Cardiac muscle cell (in vitro differentiated cells and primary cell): ENCODE data around the gene GNL3. TPM values are rescaled to one million over a fixed set of nuclear protein-coding genes. Genes with fewer than 3 reads are reported as not detected.
A peak's percentile ranks its signal among the peaks of the same experiment; 100 is the strongest.

Experiments
- DNase-seq, 2 donors: peaks; one replicate each; pipeline versions ENCODE4 v3.0.0 to v3.0.0-alpha.2; 2010 to 2017; ENCODE audit warnings: low read depth in 1 of 2, low spot score in 1 of 2
- H3K27ac ChIP-seq: fragments of 200-600 bp; sonication (generic); 2 replicates; pipeline ENCODE4 v1.5.1; 2016
- H3K27me3 ChIP-seq: fragments of 200-600 bp; sonication (generic); 2 replicates; pipeline ENCODE4 v1.6.0; 2016; ENCODE audit warnings: control low read depth
- H3K36me3 ChIP-seq: fragments of 200-600 bp; sonication (generic); 2 replicates; pipeline ENCODE4 v1.5.1; 2016; ENCODE audit warnings: control low read depth
- H3K4me1 ChIP-seq: fragments of 200-600 bp; sonication (generic); 2 replicates; pipeline ENCODE4 v1.8.1; 2017; ENCODE audit warnings: low read depth, mild to moderate bottlenecking, mixed run types
- H3K4me3 ChIP-seq: fragments of 200-600 bp; sonication (generic); 2 replicates; pipeline ENCODE4 v1.5.1; 2016; ENCODE audit warnings: mild to moderate bottlenecking
- H3K9me3 ChIP-seq: fragments of 200-600 bp; sonication (generic); 2 replicates; pipeline ENCODE4 v1.5.1; 2017; ENCODE audit warnings: low read depth, mild to moderate bottlenecking, control low read depth
- polyA plus RNA-seq: library from polyadenylated mRNA; unstranded; fragments of >200 nt; fragmentation: Nextera tagmentation; extraction: Ambion mirVana; gene quantifications from 2 replicates; pipeline ENCODE4 v1.2.1, GENCODE V29; 2016
- total RNA-seq: library from RNA; depleted of rRNA; stranded (reverse); fragments of >200 nt; gene quantifications from 2 replicates; pipeline ENCODE4 v1.2.3, GENCODE V29; 2016
- TF ChIP-seq, protein P1 (sequence below): IDR thresholded peaks from 2 replicates; pipeline ENCODE4 v1.5.1; 2012; ENCODE audit warnings: low read depth, mild to moderate bottlenecking, low read length

GNL3 gene
- total and polyA plus RNA-seq, 2 experiments from 2014 or later: 53.8 to 83.2 TPM

DNA sequence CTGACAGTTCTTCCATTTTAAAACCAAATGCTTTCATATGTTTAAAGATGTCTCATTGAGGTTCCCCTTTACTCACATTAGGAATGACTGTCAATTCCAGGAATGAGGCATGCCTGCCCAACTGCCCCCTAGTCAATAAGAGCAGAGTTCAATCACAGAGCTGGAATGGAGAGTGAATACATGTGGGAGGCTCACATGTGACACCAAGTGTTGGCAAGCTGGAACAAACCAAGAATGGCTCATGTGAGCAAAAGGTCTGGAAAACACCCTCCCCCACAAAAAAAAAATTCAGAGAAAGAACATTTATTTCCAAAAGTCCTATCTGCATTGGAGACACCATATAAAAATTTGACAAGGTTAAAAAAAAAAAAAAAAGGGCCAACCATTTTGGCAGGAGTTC is 3.8 kb upstream of the GNL3 start:
- peaks cover 22% of the 10 kb centered on the region for H3K4me1 ChIP-seq
- peak overlapping the region; percentile 45 for H3K27ac ChIP-seq
- no peak overlapping the region for H3K4me3 ChIP-seq
- DNase-seq: peak; percentile 27 to 84
- H3K9me3 ChIP-seq: no peaks in the 10 kb centered on the region
- no peaks in the 10 kb centered on the region for H3K27me3 ChIP-seq
- TF ChIP-seq, protein P1, sequence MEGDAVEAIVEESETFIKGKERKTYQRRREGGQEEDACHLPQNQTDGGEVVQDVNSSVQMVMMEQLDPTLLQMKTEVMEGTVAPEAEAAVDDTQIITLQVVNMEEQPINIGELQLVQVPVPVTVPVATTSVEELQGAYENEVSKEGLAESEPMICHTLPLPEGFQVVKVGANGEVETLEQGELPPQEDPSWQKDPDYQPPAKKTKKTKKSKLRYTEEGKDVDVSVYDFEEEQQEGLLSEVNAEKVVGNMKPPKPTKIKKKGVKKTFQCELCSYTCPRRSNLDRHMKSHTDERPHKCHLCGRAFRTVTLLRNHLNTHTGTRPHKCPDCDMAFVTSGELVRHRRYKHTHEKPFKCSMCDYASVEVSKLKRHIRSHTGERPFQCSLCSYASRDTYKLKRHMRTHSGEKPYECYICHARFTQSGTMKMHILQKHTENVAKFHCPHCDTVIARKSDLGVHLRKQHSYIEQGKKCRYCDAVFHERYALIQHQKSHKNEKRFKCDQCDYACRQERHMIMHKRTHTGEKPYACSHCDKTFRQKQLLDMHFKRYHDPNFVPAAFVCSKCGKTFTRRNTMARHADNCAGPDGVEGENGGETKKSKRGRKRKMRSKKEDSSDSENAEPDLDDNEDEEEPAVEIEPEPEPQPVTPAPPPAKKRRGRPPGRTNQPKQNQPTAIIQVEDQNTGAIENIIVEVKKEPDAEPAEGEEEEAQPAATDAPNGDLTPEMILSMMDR: peak; percentile 25
- H3K36me3 ChIP-seq: peaks cover 35% of the 10 kb centered on the region

DNA sequence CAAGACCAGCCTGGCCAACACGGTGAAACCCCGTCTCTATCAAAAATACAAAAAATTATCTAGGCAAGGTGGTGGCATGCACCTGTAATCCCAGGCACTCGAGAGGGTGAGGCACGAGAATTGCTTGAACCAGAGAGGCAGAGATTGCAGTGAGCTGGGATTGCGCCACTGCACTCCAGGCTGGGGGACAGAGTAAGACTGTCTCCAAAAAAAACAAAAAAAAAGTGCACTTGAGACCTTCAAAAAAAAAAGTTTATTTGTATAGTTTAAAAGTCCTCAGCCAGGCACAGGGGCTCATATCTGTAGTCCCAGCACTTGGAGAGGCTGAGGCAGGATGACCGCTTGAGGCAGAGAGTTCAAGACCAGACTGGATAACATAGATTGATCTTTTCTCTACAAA is 2.2 kb upstream of the GNL3 start:
- Histone ChIP-seq H3K4me3 (no peak overlapping the region), H3K27ac (no peak overlapping the region), H3K27me3 (no peaks in the 10 kb centered on the region), H3K36me3 (peaks cover 34% of the 10 kb centered on the region), H3K9me3 (no peaks in the 10 kb centered on the region), H3K4me1 (peaks cover 22% of the 10 kb centered on the region)
- TF ChIP-seq, protein P1: no peak
- DNase-seq: peak in 1 of 2 donors; percentile 32

DNA sequence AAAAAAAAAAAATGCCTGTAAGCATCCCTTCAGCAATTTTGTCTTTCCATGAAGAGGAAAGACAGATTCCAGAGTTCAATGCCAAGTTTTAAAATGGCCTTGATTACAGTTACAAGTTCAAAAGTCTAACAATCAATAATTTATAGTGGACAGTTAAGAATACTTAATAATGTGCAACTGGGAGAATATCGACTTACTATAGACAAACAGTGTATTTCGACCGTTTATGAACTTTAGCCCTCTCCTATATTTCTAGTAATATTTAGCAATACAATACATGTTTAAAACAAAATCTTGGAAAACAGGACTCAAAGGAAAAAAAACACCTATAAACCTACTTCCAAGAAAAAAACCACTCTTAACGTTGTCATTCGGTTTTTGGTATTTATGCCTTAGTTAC is 1.6 kb upstream of the GNL3 start:
- peaks cover 22% of the 10 kb centered on the region for H3K4me1 ChIP-seq
- DNase-seq: no peak
- no peaks in the 10 kb centered on the region for H3K27me3 ChIP-seq
- TF ChIP-seq, protein P1: no peak
- no peaks in the 10 kb centered on the region for H3K9me3 ChIP-seq
- peak overlapping the region; percentile 91 for H3K4me3 ChIP-seq
- no peak overlapping the region for H3K27ac ChIP-seq
- peaks cover 34% of the 10 kb centered on the region for H3K36me3 ChIP-seq

DNA sequence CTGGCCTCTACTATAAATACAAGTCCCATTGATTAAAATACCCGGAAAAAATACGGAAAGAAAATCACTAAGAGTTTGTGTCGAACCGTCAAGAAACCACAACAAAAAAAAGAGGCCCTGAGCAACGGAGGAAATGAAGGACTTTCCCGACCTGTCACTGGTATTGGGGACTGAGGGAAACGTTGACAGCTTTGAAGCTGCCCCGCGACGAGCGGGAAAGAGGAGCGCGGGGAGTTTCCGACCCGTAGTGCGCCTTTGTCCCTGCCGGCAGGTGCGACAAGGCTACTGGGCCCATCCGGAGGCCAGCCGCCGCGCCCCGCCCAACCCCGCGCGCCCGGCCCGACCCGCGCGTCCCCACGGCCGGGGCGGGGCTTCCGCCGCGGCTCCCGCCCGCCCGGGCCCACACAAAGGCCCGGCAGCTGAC is 535 bp upstream of the GNL3 start:
- Histone ChIP-seq H3K9me3 (no peaks in the 10 kb centered on the region), H3K27me3 (no peaks in the 10 kb centered on the region), H3K36me3 (peaks cover 36% of the 10 kb centered on the region), H3K27ac (peak overlapping the region; percentile 99), H3K4me1 (peaks cover 22% of the 10 kb centered on the region), H3K4me3 (peak overlapping the region; percentile 91)
- TF ChIP-seq, protein P1: no peak
- peak in 1 of 2 donors; percentile 88 for DNase-seq

DNA sequence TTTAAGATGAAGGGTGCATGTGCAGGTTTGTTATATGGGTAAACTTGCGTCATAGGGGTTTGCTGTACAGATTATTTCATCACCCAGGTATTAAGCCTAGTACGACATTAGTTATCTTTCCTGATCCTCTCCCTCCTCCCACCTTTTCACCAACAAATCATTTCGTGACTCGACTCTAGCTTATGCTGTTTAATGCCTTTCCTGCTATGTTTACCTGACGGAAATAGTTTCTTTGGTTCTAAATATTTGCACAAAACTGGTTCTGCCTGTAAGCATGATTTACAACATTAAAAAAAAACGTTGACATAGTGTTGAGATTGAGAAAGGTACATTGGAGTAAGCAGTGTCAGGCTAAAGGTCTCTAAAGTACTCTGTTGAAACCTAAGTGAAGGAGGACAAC is 2.4 kb downstream of the GNL3 start:
- no peak for DNase-seq
- H3K9me3 ChIP-seq: no peaks in the 10 kb centered on the region
- H3K4me3 ChIP-seq: no peak overlapping the region
- peaks cover 54% of the 10 kb centered on the region for H3K36me3 ChIP-seq
- no peak overlapping the region for H3K27ac ChIP-seq
- TF ChIP-seq, protein P1: no peak
- H3K4me1 ChIP-seq: peaks cover 12% of the 10 kb centered on the region
- H3K27me3 ChIP-seq: no peaks in the 10 kb centered on the region

DNA sequence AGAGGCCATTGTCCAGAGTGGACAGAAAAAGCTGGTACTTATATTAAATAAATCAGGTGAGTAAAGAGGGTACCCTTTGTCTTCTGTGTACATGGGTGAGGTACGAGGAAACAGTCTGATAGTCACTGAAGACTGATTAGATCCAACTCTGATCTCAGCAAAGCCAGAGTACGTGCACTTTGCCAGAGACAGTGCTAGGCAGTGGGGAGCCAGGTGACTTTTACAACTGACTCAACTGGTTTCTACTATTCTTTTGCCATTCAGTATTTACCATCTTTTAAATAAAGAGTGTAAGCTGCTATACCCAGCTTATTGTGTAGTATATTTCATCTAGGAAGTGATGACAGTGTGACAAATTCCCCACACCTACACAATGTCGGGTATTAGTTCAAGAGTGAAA is 3.3 kb downstream of the GNL3 start:
- H3K9me3 ChIP-seq: no peaks in the 10 kb centered on the region
- no peak overlapping the region for H3K27ac ChIP-seq
- no peak for DNase-seq
- H3K4me1 ChIP-seq: peaks cover 10% of the 10 kb centered on the region
- peaks cover 63% of the 10 kb centered on the region for H3K36me3 ChIP-seq
- no peak overlapping the region for H3K4me3 ChIP-seq
- H3K27me3 ChIP-seq: no peaks in the 10 kb centered on the region
- TF ChIP-seq, protein P1: no peak
